ELF-1 (cell line): ENCODE measurements around the gene SCTR.

Experiments used
- DNase-seq: peaks from one replicate; pipeline ENCODE4 v3.0.0-alpha.2; 2016; ENCODE audit warnings: low read depth, low spot score

The SCTR gene

GRCh38 chr2:119523383-119523951 is 816 bp downstream of the SCTR start:
- DNase-seq, result no peak

- no peak for DNase-seq
Measured at GRCh38 chr2:119522671-119523070, 1.6 kb downstream of the SCTR start.

GRCh38 chr2:119521433-119522050 is 2.7 kb downstream of the SCTR start:
- no peak for DNase-seq

- DNase-seq, result no peak
Measured at GRCh38 chr2:119520696-119521432, 3.4 kb downstream of the SCTR start.

- DNase-seq, result no peak
Measured at GRCh38 chr2:119519057-119519408, 5.2 kb downstream of the SCTR start.

GRCh38 chr2:119518401-119519056 is 5.8 kb downstream of the SCTR start:
- peak; percentile 76 for DNase-seq

- DNase-seq, result peak; percentile 80
Measured at GRCh38 chr2:119517433-119517832, 6.8 kb downstream of the SCTR start.

- DNase-seq, result no peak
Measured at GRCh38 chr2:119516121-119516520, 8.2 kb downstream of the SCTR start.

- no peak for DNase-seq
Measured at GRCh38 chr2:119513832-119514231, 10.5 kb downstream of the SCTR start.

GRCh38 chr2:119512946-119513345 is 11.3 kb downstream of the SCTR start:
- DNase-seq, result no peak

GRCh38 chr2:119511989-119512388 is 12.3 kb downstream of the SCTR start:
- DNase-seq, result no peak

GRCh38 chr2:119508756-119509155 is 15.5 kb downstream of the SCTR start:
- DNase-seq, result no peak

- no peak for DNase-seq
Measured at GRCh38 chr2:119496682-119497081, 27.6 kb downstream of the SCTR start.

- DNase-seq, result no peak
Measured at GRCh38 chr2:119495948-119496347, 28.3 kb downstream of the SCTR start.

GRCh38 chr2:119494163-119494790 is 30.0 kb downstream of the SCTR start:
- DNase-seq, result no peak

- DNase-seq, result peak; percentile 83
Measured at GRCh38 chr2:119491776-119492525, 32.3 kb downstream of the SCTR start.

GRCh38 chr2:119490653-119491195 is 33.6 kb downstream of the SCTR start:
- DNase-seq, result no peak

GRCh38 chr2:119490106-119490505 is 34.2 kb downstream of the SCTR start:
- no peak for DNase-seq

GRCh38 chr2:119489232-119489952 is 34.9 kb downstream of the SCTR start:
- DNase-seq, result no peak
